Measurements from ENCODE around the gene FER.

GRCh38 chr5:108763222-108763916 is 15.7 kb downstream of the FER start:
- TF ChIP-seq ZNF362 (tag by site-specific recombination; IDR thresholded peaks at IDR 0.05) (no peak), ZNF664 (tag by site-specific recombination; IDR thresholded peaks at IDR 0.05) (no peak), YY1 (tag by site-specific recombination; IDR thresholded peaks at IDR 0.05) (no peak), ZNF292 (tag by site-specific recombination; IDR thresholded peaks at IDR 0.05; ENCODE audit: borderline replicate concordance, low read depth) (no peak), SP2 (tag by site-specific recombination; IDR thresholded peaks at IDR 0.05) (no peak), ZNF76 (tag by site-specific recombination; IDR thresholded peaks at IDR 0.05; ENCODE audit: borderline replicate concordance, low read depth) (no peak)
- TF ChIP-seq, protein P1, sequence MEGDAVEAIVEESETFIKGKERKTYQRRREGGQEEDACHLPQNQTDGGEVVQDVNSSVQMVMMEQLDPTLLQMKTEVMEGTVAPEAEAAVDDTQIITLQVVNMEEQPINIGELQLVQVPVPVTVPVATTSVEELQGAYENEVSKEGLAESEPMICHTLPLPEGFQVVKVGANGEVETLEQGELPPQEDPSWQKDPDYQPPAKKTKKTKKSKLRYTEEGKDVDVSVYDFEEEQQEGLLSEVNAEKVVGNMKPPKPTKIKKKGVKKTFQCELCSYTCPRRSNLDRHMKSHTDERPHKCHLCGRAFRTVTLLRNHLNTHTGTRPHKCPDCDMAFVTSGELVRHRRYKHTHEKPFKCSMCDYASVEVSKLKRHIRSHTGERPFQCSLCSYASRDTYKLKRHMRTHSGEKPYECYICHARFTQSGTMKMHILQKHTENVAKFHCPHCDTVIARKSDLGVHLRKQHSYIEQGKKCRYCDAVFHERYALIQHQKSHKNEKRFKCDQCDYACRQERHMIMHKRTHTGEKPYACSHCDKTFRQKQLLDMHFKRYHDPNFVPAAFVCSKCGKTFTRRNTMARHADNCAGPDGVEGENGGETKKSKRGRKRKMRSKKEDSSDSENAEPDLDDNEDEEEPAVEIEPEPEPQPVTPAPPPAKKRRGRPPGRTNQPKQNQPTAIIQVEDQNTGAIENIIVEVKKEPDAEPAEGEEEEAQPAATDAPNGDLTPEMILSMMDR (tag by site-specific recombination; IDR thresholded peaks at IDR 0.05): no peak
- TF ChIP-seq, protein P2, sequence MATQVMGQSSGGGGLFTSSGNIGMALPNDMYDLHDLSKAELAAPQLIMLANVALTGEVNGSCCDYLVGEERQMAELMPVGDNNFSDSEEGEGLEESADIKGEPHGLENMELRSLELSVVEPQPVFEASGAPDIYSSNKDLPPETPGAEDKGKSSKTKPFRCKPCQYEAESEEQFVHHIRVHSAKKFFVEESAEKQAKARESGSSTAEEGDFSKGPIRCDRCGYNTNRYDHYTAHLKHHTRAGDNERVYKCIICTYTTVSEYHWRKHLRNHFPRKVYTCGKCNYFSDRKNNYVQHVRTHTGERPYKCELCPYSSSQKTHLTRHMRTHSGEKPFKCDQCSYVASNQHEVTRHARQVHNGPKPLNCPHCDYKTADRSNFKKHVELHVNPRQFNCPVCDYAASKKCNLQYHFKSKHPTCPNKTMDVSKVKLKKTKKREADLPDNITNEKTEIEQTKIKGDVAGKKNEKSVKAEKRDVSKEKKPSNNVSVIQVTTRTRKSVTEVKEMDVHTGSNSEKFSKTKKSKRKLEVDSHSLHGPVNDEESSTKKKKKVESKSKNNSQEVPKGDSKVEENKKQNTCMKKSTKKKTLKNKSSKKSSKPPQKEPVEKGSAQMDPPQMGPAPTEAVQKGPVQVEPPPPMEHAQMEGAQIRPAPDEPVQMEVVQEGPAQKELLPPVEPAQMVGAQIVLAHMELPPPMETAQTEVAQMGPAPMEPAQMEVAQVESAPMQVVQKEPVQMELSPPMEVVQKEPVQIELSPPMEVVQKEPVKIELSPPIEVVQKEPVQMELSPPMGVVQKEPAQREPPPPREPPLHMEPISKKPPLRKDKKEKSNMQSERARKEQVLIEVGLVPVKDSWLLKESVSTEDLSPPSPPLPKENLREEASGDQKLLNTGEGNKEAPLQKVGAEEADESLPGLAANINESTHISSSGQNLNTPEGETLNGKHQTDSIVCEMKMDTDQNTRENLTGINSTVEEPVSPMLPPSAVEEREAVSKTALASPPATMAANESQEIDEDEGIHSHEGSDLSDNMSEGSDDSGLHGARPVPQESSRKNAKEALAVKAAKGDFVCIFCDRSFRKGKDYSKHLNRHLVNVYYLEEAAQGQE (tag by site-specific recombination; IDR thresholded peaks at IDR 0.05): no peak
